ENCODE results near the gene GDPGP1.

GRCh38 chr15:90190606-90191343, 43.2 kb upstream of the GDPGP1 start:
- no peak for TF ChIP-seq USF2 (IDR thresholded peaks at IDR 0.05)
- no peak for TF ChIP-seq RAD21 (conservative IDR thresholded peaks at IDR 0.05 in 1 of 2, IDR thresholded peaks at IDR 0.05 in 1 of 2)
- no peak for TF ChIP-seq POLR2A (IDR thresholded peaks at IDR 0.05; ENCODE audit: low read length)
- no peak for TF ChIP-seq CTCF (IDR thresholded peaks at IDR 0.05)
- no peak for TF ChIP-seq PHF8 (IDR thresholded peaks at IDR 0.05; ENCODE audit: borderline replicate concordance, low read depth)
- TF ChIP-seq EHMT2 (IDR thresholded peaks at IDR 0.05; ENCODE audit: low read depth) = no peak
- TF ChIP-seq MYC (IDR thresholded peaks at IDR 0.05; ENCODE audit: borderline replicate concordance, low read length) = no peak
- TF ChIP-seq PBX3 (IDR thresholded peaks at IDR 0.05) = no peak
- TF ChIP-seq ESRRA (IDR thresholded peaks at IDR 0.05; ENCODE audit: borderline replicate concordance, low read length) = no peak
- TF ChIP-seq MAX (IDR thresholded peaks at IDR 0.05) = no peak
